Breast epithelium (tissue), 3 donors: ENCODE data around the gene SNX15.

Source experiments
- CTCF ChIP-seq, 3 donors: fragments of 450-650 bp; IDR thresholded peaks; one replicate each; pipeline ENCODE4 v1.5.1; 2016 to 2017; ENCODE audit warnings: antibody characterized with exemption in 3 of 3, mild to moderate bottlenecking in 3 of 3, moderate library complexity in 3 of 3
- POLR2A ChIP-seq: fragments of 450-650 bp; IDR thresholded peaks from one replicate; pipeline ENCODE4 v1.6.1; 2016; ENCODE audit warnings: antibody characterized with exemption, mild to moderate bottlenecking, moderate library complexity
- POLR2AphosphoS5 ChIP-seq, 3 donors: sonication (generic); formaldehyde crosslinking; IDR thresholded peaks; one replicate each; pipeline ENCODE4 v1.6.1; 2017; ENCODE audit warnings: antibody characterized with exemption in 3 of 3

GRCh38 chr11:65032216-65032615, 5.0 kb downstream of the SNX15 start:
- TF ChIP-seq CTCF (IDR thresholded peaks at IDR 0.05) (no peak), POLR2A (no peak), POLR2AphosphoS5 (IDR thresholded peaks at IDR 0.05) (no peak)
